PC-3 (cell line): ENCODE measurements around the gene SYK. TPM values are rescaled to one million over a fixed set of nuclear protein-coding genes. Genes with fewer than 3 reads are reported as not detected.

ENCODE experiments used
- ATAC-seq: fragments of 200-7000 bp; cut with Tn5 transposase; 2 replicates; pipeline ENCODE4 v1.9.1; 2020; ENCODE audit warnings: mild to moderate bottlenecking, moderate library complexity
- BruUV-seq: library from RNA; stranded (reverse); fragments of 400-500 nt; replicated peaks from 2 replicates; lab custom pipeline; 2021; lab: Mats Ljungman, UMichigan
- CTCF ChIA-PET: fragments of 300-600 bp; sonication (Branson Sonifier 250); formaldehyde crosslinking; loops from one replicate; lab custom pipeline; 2022; ENCODE audit warnings: antibody characterized with exemption; lab: Charles Lee
- POLR2A ChIA-PET: fragments of 300-600 bp; sonication (Branson Sonifier 250); formaldehyde crosslinking; loops from one replicate; lab custom pipeline; 2022; ENCODE audit warnings: antibody characterized with exemption; ENCODE audit not compliant: unreplicated experiment; lab: Charles Lee
- DNase-seq: peaks from one replicate; pipeline ENCODE4 v3.0.0-alpha.2; 2015
- H2AFZ ChIP-seq: fragments of 300-600 bp; sonication (generic); 2 replicates; pipeline ENCODE4 v1.6.0; 2016; ENCODE audit warnings: antibody characterized with exemption, low read length
- H3F3A ChIP-seq: fragments of 300-600 bp; sonication (generic); one replicate; pipeline ENCODE4 v1.6.0; 2017; ENCODE audit warnings: antibody characterized with exemption, low read length, control low read depth, mild to moderate bottlenecking; ENCODE audit not compliant: unreplicated experiment
- H3K27ac ChIP-seq: fragments of 300-600 bp; sonication (generic); 2 replicates; pipeline ENCODE4 v1.5.1; 2016; ENCODE audit warnings: mild to moderate bottlenecking, low read length
- H3K27me3 ChIP-seq: fragments of 300-600 bp; sonication (generic); 2 replicates; pipeline ENCODE4 v1.6.1; 2016; ENCODE audit warnings: low read length, mixed read lengths
- H3K36me3 ChIP-seq: fragments of 300-600 bp; sonication (generic); 2 replicates; pipeline ENCODE4 v1.6.1; 2016; ENCODE audit warnings: low read depth, mixed run types, low read length, mixed read lengths
- H3K4me1 ChIP-seq: fragments of 300-600 bp; sonication (generic); 2 replicates; pipeline ENCODE4 v1.5.1; 2016; ENCODE audit warnings: low read length; ENCODE audit not compliant: insufficient read depth
- H3K4me2 ChIP-seq: fragments of 300-600 bp; sonication (generic); 2 replicates; pipeline ENCODE4 v1.6.0; 2016; ENCODE audit warnings: low read length
- H3K4me3 ChIP-seq: fragments of 300-600 bp; sonication (generic); 2 replicates; pipeline ENCODE4 v1.5.1; 2016; ENCODE audit warnings: mild to moderate bottlenecking, low read length, mixed read lengths
- H3K79me2 ChIP-seq: fragments of 300-600 bp; sonication (generic); 2 replicates; pipeline ENCODE4 v1.6.1; 2017; ENCODE audit warnings: low read length, mixed read lengths
- H3K9ac ChIP-seq: fragments of 300-600 bp; sonication (generic); 2 replicates; pipeline ENCODE4 v1.6.0; 2016; ENCODE audit warnings: mild to moderate bottlenecking, low read length
- H3K9me2 ChIP-seq: fragments of 300-600 bp; sonication (generic); replicated peaks from 2 replicates; pipeline ENCODE4 v1.6.1; 2016; ENCODE audit warnings: mixed run types, low read length, mixed read lengths
- H3K9me3 ChIP-seq: fragments of 300-600 bp; sonication (generic); 2 replicates; pipeline ENCODE4 v1.6.1; 2016; ENCODE audit warnings: low read length, mixed read lengths
- H4K20me1 ChIP-seq: fragments of 300-600 bp; sonication (generic); 2 replicates; pipeline ENCODE4 v1.6.1; 2016; ENCODE audit warnings: low read length, mixed read lengths
- CTCF ChIP-seq: fragments of 300-600 bp; sonication (generic); conservative IDR thresholded peaks from 2 replicates; pipeline ENCODE4 v1.5.1; 2017; ENCODE audit warnings: antibody characterized with exemption, low read depth, mild to moderate bottlenecking, low read length
- EZH2 ChIP-seq: fragments of 300-600 bp; sonication (generic); IDR thresholded peaks from one replicate; pipeline ENCODE4 v1.6.1; 2017; ENCODE audit warnings: antibody characterized with exemption, mild to moderate bottlenecking, low read length; ENCODE audit not compliant: unreplicated experiment
- EZH2phosphoT487 ChIP-seq: fragments of 300-600 bp; sonication (generic); IDR thresholded peaks from 2 replicates; pipeline ENCODE4 v1.6.1; 2018; ENCODE audit warnings: mild to moderate bottlenecking, antibody characterized with exemption, low read length, borderline replicate concordance
- intact Hi-C: fragments of 100-400 bp; cut with micrococcal nuclease; formaldehyde crosslinking; loops from 2 replicates; pipeline ENCODE4 v1.9.0; 2023
- total RNA-seq: library from RNA; depleted of rRNA; stranded (reverse); fragments of >200 nt; gene quantifications from 2 replicates; pipeline ENCODE4 v1.2.3, GENCODE V29; 2014

SYK gene
- total RNA-seq, 1 experiment from 2014 or later: 12.9 TPM

GRCh38 chr9:90841213-90841612, 39.6 kb downstream of the SYK start:
- Histone ChIP-seq H2AFZ (no peak overlapping the region), H3K4me1 (no peaks in the 10 kb centered on the region; the same call in 1 of the 2 replicates), H3K4me2 (no peak overlapping the region), H3K4me3 (no peak overlapping the region), H3K9me2 (no peaks in the 10 kb centered on the region), H3K27ac (no peak overlapping the region), H3K9me3 (no peaks in the 10 kb centered on the region), H3F3A (no peaks in the 10 kb centered on the region), H3K79me2 (no peaks in the 10 kb centered on the region), H3K27me3 (no peaks in the 10 kb centered on the region), H4K20me1 (no peaks in the 10 kb centered on the region), H3K36me3 (no peaks in the 10 kb centered on the region), H3K9ac (no peak overlapping the region)
- CTCF ChIA-PET: no interaction called here
- BruUV-seq: no TSS peak
- DNase-seq (no peak), ATAC-seq (no peak)
- POLR2A ChIA-PET: no interaction called here
- TF ChIP-seq CTCF: no peak
- no peak for TF ChIP-seq EZH2
- TF ChIP-seq EZH2phosphoT487: no peak
- intact Hi-C loops: no loop called here

DNA sequence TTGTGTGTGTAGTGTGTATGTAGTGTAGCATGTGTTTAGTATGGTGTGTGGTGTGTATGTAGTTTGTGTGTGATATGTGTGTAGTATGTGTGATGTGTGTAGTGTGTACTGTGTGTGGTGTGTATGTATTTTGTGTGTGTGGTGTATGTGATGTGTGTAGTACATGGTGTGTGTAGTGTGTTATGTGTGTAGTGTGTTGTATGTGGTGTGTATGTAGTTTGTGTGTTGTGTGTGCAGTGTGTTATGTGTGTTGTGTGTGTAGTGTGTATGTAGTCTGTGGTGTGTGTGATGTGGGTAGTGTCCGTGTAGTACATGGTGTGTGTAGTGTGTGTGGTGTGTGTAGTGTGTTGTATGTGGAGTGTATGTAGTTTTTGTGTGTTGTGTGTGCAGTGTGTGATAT, 40.0 kb downstream of the SYK start:
- no peaks in the 10 kb centered on the region for H3K9me3 ChIP-seq
- no peaks in the 10 kb centered on the region for H3F3A ChIP-seq
- no peak for TF ChIP-seq EZH2phosphoT487
- TF ChIP-seq EZH2: no peak
- TF ChIP-seq CTCF: no peak
- ChIA-PET CTCF (no interaction called here), POLR2A (no interaction called here)
- H3K4me1 ChIP-seq: no peaks in the 10 kb centered on the region; the same call in 1 of the 2 replicates
- no peak overlapping the region for H3K4me2 ChIP-seq
- DNase-seq (no peak), ATAC-seq (no peak)
- no peaks in the 10 kb centered on the region for H3K27me3 ChIP-seq
- H3K36me3 ChIP-seq: no peaks in the 10 kb centered on the region
- no peaks in the 10 kb centered on the region for H3K79me2 ChIP-seq
- no peak overlapping the region for H3K4me3 ChIP-seq
- BruUV-seq: no TSS peak
- intact Hi-C loops: no loop called here
- H3K9me2 ChIP-seq: no peaks in the 10 kb centered on the region
- H2AFZ ChIP-seq: no peak overlapping the region
- no peak overlapping the region for H3K27ac ChIP-seq
- H3K9ac ChIP-seq: no peak overlapping the region
- H4K20me1 ChIP-seq: no peaks in the 10 kb centered on the region

DNA sequence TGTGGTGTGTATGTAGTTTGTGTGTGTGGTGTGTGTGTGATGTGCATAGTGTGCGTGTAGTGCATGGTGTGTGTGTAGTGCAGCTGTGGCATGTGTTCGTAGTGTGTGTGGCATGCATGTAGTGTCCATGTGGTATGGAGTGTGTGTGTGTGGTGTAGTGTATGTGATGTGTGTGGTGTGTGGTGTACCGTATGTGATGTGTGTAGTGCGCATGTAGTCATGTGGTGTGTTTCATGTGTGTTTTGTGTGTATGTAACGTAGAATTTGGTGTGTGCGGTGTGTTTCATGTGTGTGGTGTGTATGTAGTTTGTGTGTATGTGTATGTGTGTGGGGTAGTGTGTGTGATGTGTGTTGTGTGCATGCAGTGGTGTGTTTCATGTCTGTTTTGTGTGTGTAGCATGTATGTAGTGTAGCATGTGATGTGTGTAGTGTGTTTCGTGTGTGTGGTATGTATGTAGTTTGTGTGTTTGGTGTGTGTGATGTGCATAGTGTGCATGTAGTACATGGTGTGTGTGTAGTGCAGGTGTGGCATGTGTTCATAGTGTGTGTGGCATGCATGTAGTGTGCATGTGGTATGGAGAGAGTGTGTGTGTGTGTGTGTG, 40.7 kb downstream of the SYK start:
- POLR2A ChIA-PET: no interaction called here
- H2AFZ ChIP-seq: no peak overlapping the region
- BruUV-seq: no TSS peak
- H3K4me2 ChIP-seq: no peak overlapping the region
- H3F3A ChIP-seq: no peaks in the 10 kb centered on the region
- H3K27me3 ChIP-seq: no peaks in the 10 kb centered on the region
- no peak overlapping the region for H3K9ac ChIP-seq
- ATAC-seq: no peak
- no peak for DNase-seq
- no peaks in the 10 kb centered on the region for H3K79me2 ChIP-seq
- intact Hi-C loops: no loop called here
- H3K9me3 ChIP-seq: no peaks in the 10 kb centered on the region
- CTCF ChIA-PET: no interaction called here
- H3K9me2 ChIP-seq: no peaks in the 10 kb centered on the region
- H3K4me3 ChIP-seq: no peak overlapping the region
- H3K4me1 ChIP-seq: no peaks in the 10 kb centered on the region; the same call in 1 of the 2 replicates
- no peak for TF ChIP-seq EZH2phosphoT487
- TF ChIP-seq CTCF: no peak
- no peak for TF ChIP-seq EZH2
- no peaks in the 10 kb centered on the region for H4K20me1 ChIP-seq
- H3K27ac ChIP-seq: no peak overlapping the region
- H3K36me3 ChIP-seq: no peaks in the 10 kb centered on the region
